Esophagus squamous epithelium (tissue), 5 donors: ENCODE results near the gene PHTF2. TPM values are rescaled to one million over a fixed set of nuclear protein-coding genes. Genes with fewer than 3 reads are reported as not detected.

Experiments
- DNase-seq: peaks from one replicate; lab custom pipeline; 2025; lab: John Stamatoyannopoulos, UW
- H3K27ac ChIP-seq, 4 donors: fragments of 200-600 bp; sonication (generic); one replicate each; pipeline ENCODE4 v1.5.1; 2016 to 2019; ENCODE audit warnings: mild to moderate bottlenecking in 1 of 4
- H3K27me3 ChIP-seq, 4 donors: fragments of 200-600 bp; sonication (generic); 1 replicate in 3 of 4; 2 replicates in 1 of 4; pipeline versions ENCODE4 v1.5.1 to v1.6.0; 2017 to 2021; ENCODE audit warnings: antibody characterized with exemption in 1 of 4
- H3K36me3 ChIP-seq, 3 donors: fragments of 200-600 bp; sonication (generic); one replicate each; pipeline ENCODE4 v1.5.1; 2016 to 2019
- H3K4me1 ChIP-seq, 3 donors: fragments of 200-600 bp; sonication (generic); one replicate each; pipeline ENCODE4 v1.5.1; 2017 to 2019
- H3K4me3 ChIP-seq, 4 donors: fragments of 200-600 bp; sonication (generic); 1 replicate in 3 of 4; 2 replicates in 1 of 4; pipeline ENCODE4 v1.5.1; 2016 to 2019; ENCODE audit warnings: mild to moderate bottlenecking in 2 of 4, moderate library complexity in 1 of 4
- H3K9me3 ChIP-seq, 3 donors: fragments of 200-600 bp; sonication (generic); one replicate each; pipeline ENCODE4 v1.5.1; 2016 to 2019
- CTCF ChIP-seq, 6 experiments: fragments of 450-650 bp in 4 of 6; fragments of 200-600 bp in 2 of 6; sonication (generic) in 2 of 6; IDR thresholded peaks; one replicate each; pipeline ENCODE4 v1.5.1; 2016 to 2019; ENCODE audit warnings: antibody characterized with exemption in 6 of 6, mild to moderate bottlenecking in 4 of 6, moderate library complexity in 4 of 6
- POLR2A ChIP-seq, 4 donors: fragments of 450-650 bp; IDR thresholded peaks; one replicate each; pipeline ENCODE4 v1.6.1; 2017; ENCODE audit warnings: antibody characterized with exemption in 4 of 4, mild to moderate bottlenecking in 4 of 4, moderate library complexity in 3 of 4
- WGBS, 2 donors: methylation state at CpG; one replicate each; pipeline ENCODE4 v1.1.5; 2018; 5-methylcytosine and 5-hydroxymethylcytosine counted together
- intact Hi-C: fragments of 100-400 bp; cut with DNase I; formaldehyde crosslinking; loops from one replicate; pipeline ENCODE4 v1.15.0; 2022
- total RNA-seq, 4 donors: library from RNA; depleted of rRNA; stranded (reverse); fragments of >200 nt; gene quantifications; one replicate each; pipeline ENCODE4 v1.1.0, GENCODE V29; 2016
- donor health status: DM: yes; HTN: yes; CAD: no.

The PHTF2 gene
- total RNA-seq, 4 donors from 2014 or later: 6.5 to 15.4 (median 13.5) TPM

DNA sequence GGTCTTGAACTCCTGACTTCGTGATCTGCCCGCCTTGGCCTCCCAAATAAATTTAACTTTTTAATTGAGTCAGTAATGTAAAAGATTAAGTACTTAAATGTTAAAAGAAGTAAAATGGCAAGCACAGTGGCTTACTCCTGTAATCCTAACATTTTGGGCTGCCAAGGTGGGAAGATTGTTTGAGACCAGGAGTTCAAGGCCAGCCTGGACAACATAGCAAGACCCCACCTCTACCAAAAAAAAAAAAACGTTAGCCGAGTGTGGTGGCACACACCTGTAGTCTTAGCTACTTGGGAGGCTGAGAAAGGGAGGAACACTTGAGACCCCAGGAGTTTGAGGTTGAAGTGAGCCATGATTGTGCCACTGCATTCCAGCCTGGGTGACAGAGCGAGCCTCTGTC is 26.1 kb downstream of the PHTF2 start:
- 90 to 98% methylated on average over 5 of the region's 5 CpGs for WGBS, 2 donors
- Histone ChIP-seq H3K9me3 (peaks cover 0 to 30% (median 29%) of the 10 kb centered on the region in 3 donors), H3K27me3 (no peaks in the 10 kb centered on the region), H3K36me3 (peaks cover 0 to 10% (median 0%) of the 10 kb centered on the region in 3 donors), H3K4me3 (no peak overlapping the region), H3K4me1 (peaks cover 0 to 17% (median 0%) of the 10 kb centered on the region in 3 donors), H3K27ac (no peak overlapping the region)
- TF ChIP-seq CTCF (IDR thresholded peaks at IDR 0.05): no peak
- no peak for TF ChIP-seq POLR2A (IDR thresholded peaks at IDR 0.05)
- no peak for DNase-seq
- intact Hi-C loops: no loop called here

DNA sequence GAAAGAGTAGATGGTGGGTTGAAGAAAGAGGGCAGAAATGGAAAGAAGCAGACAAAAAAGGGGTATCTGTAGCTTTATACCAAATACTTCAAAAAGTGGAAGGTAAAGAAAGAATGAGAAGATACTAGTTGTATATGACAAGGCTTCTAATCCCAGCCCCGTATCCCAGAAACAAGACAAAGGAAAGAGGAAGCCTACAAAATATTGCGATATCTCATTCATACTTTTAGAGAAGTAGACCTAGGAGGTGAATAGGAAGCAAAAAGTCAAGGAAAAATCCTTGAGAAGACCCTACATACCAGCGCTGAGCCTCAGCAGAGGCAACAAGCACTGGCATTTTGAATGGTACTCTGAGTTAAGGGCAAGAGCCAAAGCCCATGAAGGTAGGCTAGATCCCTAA is 26.6 kb downstream of the PHTF2 start:
- TF ChIP-seq POLR2A (IDR thresholded peaks at IDR 0.05) (no peak), CTCF (IDR thresholded peaks at IDR 0.05) (no peak)
- Histone ChIP-seq H3K9me3 (peaks cover 0 to 25% (median 24%) of the 10 kb centered on the region in 3 donors), H3K27me3 (no peaks in the 10 kb centered on the region), H3K4me1 (peaks cover 0 to 22% (median 0%) of the 10 kb centered on the region in 3 donors), H3K27ac (no peak overlapping the region), H3K36me3 (peaks cover 0 to 10% (median 0%) of the 10 kb centered on the region in 3 donors), H3K4me3 (no peak overlapping the region)
- WGBS, 2 donors: 77 to 88% methylated on average over 3 of the region's 3 CpGs
- intact Hi-C loops: no loop called here
- no peak for DNase-seq

GRCh38 chr7:77826300-77826699 is 27.7 kb downstream of the PHTF2 start:
- no peaks in the 10 kb centered on the region for H3K27me3 ChIP-seq
- intact Hi-C loops: no loop called here
- TF ChIP-seq CTCF (IDR thresholded peaks at IDR 0.05): no peak
- TF ChIP-seq POLR2A (IDR thresholded peaks at IDR 0.05): no peak
- H3K27ac ChIP-seq: no peak overlapping the region
- H3K36me3 ChIP-seq: peaks cover 0 to 4% (median 0%) of the 10 kb centered on the region in 3 donors
- WGBS, 2 donors: 93 to 95% methylated on average over 2 of the region's 2 CpGs
- H3K4me3 ChIP-seq: no peak overlapping the region
- peaks cover 0 to 34% (median 2%) of the 10 kb centered on the region in 3 donors for H3K4me1 ChIP-seq
- H3K9me3 ChIP-seq: peaks cover 0 to 13% (median 12%) of the 10 kb centered on the region in 3 donors
- no peak for DNase-seq

- 35 to 37% methylated on average over 2 of the region's 2 CpGs for WGBS, 2 donors
- Histone ChIP-seq H3K4me3 (no peak overlapping the region), H3K9me3 (no peaks in the 10 kb centered on the region), H3K4me1 (peaks cover 0 to 45% (median 3%) of the 10 kb centered on the region in 3 donors), H3K27me3 (no peaks in the 10 kb centered on the region), H3K36me3 (no peaks in the 10 kb centered on the region), H3K27ac (no peak overlapping the region)
- no peak for TF ChIP-seq CTCF (IDR thresholded peaks at IDR 0.05)
- no peak for TF ChIP-seq POLR2A (IDR thresholded peaks at IDR 0.05)
- intact Hi-C loops: no loop called here
- DNase-seq: no peak
Measured at GRCh38 chr7:77827999-77828398, 29.4 kb downstream of the PHTF2 start.

DNA sequence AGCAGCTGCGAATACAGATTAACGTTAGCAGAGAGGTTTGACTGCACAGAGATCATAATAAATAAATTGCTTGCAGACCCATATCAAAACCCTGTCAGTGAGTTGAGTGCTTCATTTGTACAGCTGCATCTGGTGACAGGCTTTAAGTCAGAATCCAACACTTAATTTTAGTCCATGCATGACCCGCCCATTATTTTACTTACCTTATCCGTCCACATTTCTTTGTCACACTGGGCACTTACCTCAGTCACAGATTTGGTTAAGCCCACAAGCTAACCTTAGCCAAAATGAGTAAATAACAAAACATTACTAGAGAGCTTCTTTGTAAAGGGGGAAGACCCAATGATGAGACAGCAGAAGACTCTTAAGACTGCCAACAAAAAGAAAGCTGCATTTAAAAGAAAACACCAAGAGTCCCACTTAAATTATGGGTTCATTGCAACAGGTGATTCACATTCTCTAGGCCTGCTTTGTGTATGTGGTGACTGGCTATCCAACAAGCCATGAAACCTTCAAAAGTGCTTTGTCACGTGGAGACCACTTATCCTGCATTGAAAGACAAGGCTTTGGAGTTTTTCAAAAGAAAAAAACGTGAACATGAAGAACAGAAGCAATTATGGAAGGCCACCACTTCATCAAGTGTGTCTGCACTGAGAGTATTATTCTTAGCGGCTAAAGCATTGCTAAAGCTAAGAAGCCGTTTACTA is 32.2 kb downstream of the PHTF2 start:
- H3K4me3 ChIP-seq: no peak overlapping the region

More for the DNA sequence above, 32.2 kb downstream of the PHTF2 start:
- WGBS, 2 donors: 73 to 84% methylated on average over 8 of the region's 8 CpGs
- Histone ChIP-seq H3K27me3 (no peaks in the 10 kb centered on the region), H3K9me3 (no peaks in the 10 kb centered on the region), H3K27ac (peak overlapping the region in 3 of 4 donors; percentile 33 to 69 (median 47)), H3K4me1 (peaks cover 0 to 65% (median 7%) of the 10 kb centered on the region in 3 donors), H3K36me3 (no peaks in the 10 kb centered on the region)
- intact Hi-C loops: no loop called here
- no peak for DNase-seq
- TF ChIP-seq CTCF (IDR thresholded peaks at IDR 0.05): no peak
- no peak for TF ChIP-seq POLR2A (IDR thresholded peaks at IDR 0.05)
